Panc1 (cell line): Measurements from ENCODE around the gene GMEB2. TPM values are rescaled to one million over a fixed set of nuclear protein-coding genes. Genes with fewer than 3 reads are reported as not detected.

Experiments
- ATAC-seq: fragments of 200-7000 bp; cut with Tn5 transposase; 2 replicates; pipeline ENCODE4 v1.9.1; 2020; ENCODE audit warnings: mild to moderate bottlenecking, moderate library complexity
- BruUV-seq: library from RNA; stranded (reverse); fragments of 400-500 nt; replicated peaks from 2 replicates; lab custom pipeline; 2021; lab: Mats Ljungman, UMichigan
- CTCF ChIA-PET: fragments of 300-600 bp; sonication (Branson Sonifier 250); formaldehyde crosslinking; loops from one replicate; lab custom pipeline; 2022; ENCODE audit warnings: antibody characterized with exemption; lab: Charles Lee
- POLR2A ChIA-PET: fragments of 300-600 bp; sonication (Branson Sonifier 250); formaldehyde crosslinking; loops from one replicate; lab custom pipeline; 2022; ENCODE audit warnings: antibody characterized with exemption; lab: Charles Lee
- DNase-seq: peaks from one replicate; pipeline ENCODE4 v3.0.0-alpha.2; 2010; ENCODE audit warnings: low read depth, low spot score
- H3K27ac ChIP-seq: 2 replicates; pipeline ENCODE4 v1.5.1; 2011; ENCODE audit warnings: mild to moderate bottlenecking, low read length, inconsistent platforms
- H3K27me3 ChIP-seq: fragments of 200-500 bp; sonication (Bioruptor generic); 2 replicates; pipeline ENCODE4 v1.6.0; 2014; ENCODE audit warnings: low read length, inconsistent platforms; ENCODE audit not compliant: control insufficient read depth, insufficient read depth
- H3K36me3 ChIP-seq: fragments of 200-500 bp; sonication (Bioruptor generic); 2 replicates; pipeline ENCODE4 v1.5.1; 2014; ENCODE audit warnings: inconsistent platforms, mild to moderate bottlenecking, low read length, moderate library complexity; ENCODE audit not compliant: control insufficient read depth, insufficient read depth
- H3K4me1 ChIP-seq: 2 replicates; pipeline ENCODE4 v1.5.1; 2011; ENCODE audit warnings: inconsistent platforms, mild to moderate bottlenecking, low read length, moderate library complexity; ENCODE audit not compliant: control insufficient read depth, insufficient read depth
- H3K4me3 ChIP-seq, 2 experiments: 2 replicates each; pipeline ENCODE4 v1.5.1; 2011 to 2012; ENCODE audit warnings: low read depth in 2 of 2, low read length in 2 of 2, mild to moderate bottlenecking in 2 of 2, inconsistent platforms in 1 of 2, moderate library complexity in 1 of 2
- H3K9me3 ChIP-seq: fragments of 200-500 bp; sonication (Bioruptor generic); 2 replicates; pipeline ENCODE4 v1.5.1; 2014; ENCODE audit warnings: low read depth, mild to moderate bottlenecking, inconsistent platforms, low read length, moderate library complexity; ENCODE audit not compliant: control insufficient read depth, insufficient read depth
- POLR2AphosphoS5 ChIP-seq: IDR thresholded peaks from 2 replicates; pipeline ENCODE4 v1.6.1; 2012; ENCODE audit warnings: mild to moderate bottlenecking, low read depth, low read length, moderate library complexity
- SIN3A ChIP-seq: IDR thresholded peaks from 2 replicates; pipeline ENCODE4 v1.6.1; 2012; ENCODE audit warnings: low read depth, mild to moderate bottlenecking, low read length, moderate library complexity, borderline replicate concordance; ENCODE audit not compliant: insufficient read depth
- TCF7L2 ChIP-seq: IDR thresholded peaks from 2 replicates; pipeline ENCODE4 v1.6.1; 2011; ENCODE audit warnings: mild to moderate bottlenecking, low read depth, low read length, inconsistent platforms
- in situ Hi-C: cut with HindIII; loops from 2 replicates; pipeline ENCODE4 v1.10.0; 2016; ENCODE audit warnings: low sequenced_read_pairs, low pct_unique_long_range_greater_than_20kb
- intact Hi-C: fragments of 100-400 bp; cut with micrococcal nuclease; formaldehyde crosslinking; loops from one replicate; pipeline ENCODE4 v1.10.0; 2022; ENCODE audit not compliant: unreplicated experiment
- total RNA-seq: library from RNA; stranded (reverse); gene quantifications from one replicate; pipeline ENCODE4 v1.2.1, GENCODE V29; 2021; ENCODE audit not compliant: unreplicated experiment
- TF ChIP-seq, protein P1 (sequence below), 2 experiments: IDR thresholded peaks; 2 replicates each; pipeline ENCODE4 v1.6.1; 2011 to 2012; ENCODE audit warnings: low read depth in 2 of 2, control low read depth in 1 of 2, low read length in 1 of 2, mild to moderate bottlenecking in 1 of 2, moderate library complexity in 1 of 2; ENCODE audit not compliant: insufficient read depth in 1 of 2
- TF ChIP-seq, protein P2 (sequence below): fragments of 450-650 bp; IDR thresholded peaks from 2 replicates; pipeline ENCODE4 v1.5.1; 2017; ENCODE audit warnings: mild to moderate bottlenecking

GMEB2 gene
- total RNA-seq, 1 experiment from 2014 or later, result 13.1 TPM

DNA sequence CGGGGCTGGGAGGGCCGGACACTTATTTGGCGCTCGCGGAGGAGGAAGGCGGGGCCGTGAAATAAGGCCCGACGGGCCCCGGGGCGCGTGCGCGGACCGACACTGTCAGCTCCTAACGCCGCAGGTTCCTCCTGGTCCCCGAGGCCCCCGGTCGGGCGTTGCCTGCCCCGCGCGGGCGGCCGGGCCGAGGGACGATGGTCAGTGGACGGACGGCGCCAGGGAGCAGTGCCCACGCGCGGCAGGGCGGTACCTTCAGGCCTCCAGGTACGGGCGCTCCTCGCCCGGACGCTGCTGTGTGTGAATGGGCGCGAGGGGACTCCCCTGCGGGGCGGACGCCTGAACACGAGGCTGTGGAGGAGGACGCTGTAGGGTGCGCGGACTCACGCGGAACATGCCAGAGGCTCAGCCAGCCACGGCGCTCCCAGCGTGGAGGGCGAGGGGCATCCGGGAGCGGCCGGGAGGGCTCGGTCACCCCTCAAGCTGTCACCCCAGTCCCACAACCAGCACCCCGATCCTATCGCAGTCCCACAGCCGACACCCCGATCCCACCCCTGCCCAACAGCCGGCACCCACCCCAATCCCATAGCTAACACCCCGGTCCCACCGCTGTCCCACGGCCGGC is 339 bp upstream of the GMEB2 start:
- BruUV-seq, result no TSS peak
- TF ChIP-seq POLR2AphosphoS5, result peak; percentile 75
- TF ChIP-seq, protein P1, sequence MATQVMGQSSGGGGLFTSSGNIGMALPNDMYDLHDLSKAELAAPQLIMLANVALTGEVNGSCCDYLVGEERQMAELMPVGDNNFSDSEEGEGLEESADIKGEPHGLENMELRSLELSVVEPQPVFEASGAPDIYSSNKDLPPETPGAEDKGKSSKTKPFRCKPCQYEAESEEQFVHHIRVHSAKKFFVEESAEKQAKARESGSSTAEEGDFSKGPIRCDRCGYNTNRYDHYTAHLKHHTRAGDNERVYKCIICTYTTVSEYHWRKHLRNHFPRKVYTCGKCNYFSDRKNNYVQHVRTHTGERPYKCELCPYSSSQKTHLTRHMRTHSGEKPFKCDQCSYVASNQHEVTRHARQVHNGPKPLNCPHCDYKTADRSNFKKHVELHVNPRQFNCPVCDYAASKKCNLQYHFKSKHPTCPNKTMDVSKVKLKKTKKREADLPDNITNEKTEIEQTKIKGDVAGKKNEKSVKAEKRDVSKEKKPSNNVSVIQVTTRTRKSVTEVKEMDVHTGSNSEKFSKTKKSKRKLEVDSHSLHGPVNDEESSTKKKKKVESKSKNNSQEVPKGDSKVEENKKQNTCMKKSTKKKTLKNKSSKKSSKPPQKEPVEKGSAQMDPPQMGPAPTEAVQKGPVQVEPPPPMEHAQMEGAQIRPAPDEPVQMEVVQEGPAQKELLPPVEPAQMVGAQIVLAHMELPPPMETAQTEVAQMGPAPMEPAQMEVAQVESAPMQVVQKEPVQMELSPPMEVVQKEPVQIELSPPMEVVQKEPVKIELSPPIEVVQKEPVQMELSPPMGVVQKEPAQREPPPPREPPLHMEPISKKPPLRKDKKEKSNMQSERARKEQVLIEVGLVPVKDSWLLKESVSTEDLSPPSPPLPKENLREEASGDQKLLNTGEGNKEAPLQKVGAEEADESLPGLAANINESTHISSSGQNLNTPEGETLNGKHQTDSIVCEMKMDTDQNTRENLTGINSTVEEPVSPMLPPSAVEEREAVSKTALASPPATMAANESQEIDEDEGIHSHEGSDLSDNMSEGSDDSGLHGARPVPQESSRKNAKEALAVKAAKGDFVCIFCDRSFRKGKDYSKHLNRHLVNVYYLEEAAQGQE (IDR thresholded peaks at IDR 0.05; ENCODE audit: insufficient read depth in 1 of 2, low read depth in 2 of 2, low read length in 1 of 2), result no peak
- TF ChIP-seq SIN3A, result peak; percentile 53; the same call in 1 of the 2 replicates
- TF ChIP-seq, protein P2, sequence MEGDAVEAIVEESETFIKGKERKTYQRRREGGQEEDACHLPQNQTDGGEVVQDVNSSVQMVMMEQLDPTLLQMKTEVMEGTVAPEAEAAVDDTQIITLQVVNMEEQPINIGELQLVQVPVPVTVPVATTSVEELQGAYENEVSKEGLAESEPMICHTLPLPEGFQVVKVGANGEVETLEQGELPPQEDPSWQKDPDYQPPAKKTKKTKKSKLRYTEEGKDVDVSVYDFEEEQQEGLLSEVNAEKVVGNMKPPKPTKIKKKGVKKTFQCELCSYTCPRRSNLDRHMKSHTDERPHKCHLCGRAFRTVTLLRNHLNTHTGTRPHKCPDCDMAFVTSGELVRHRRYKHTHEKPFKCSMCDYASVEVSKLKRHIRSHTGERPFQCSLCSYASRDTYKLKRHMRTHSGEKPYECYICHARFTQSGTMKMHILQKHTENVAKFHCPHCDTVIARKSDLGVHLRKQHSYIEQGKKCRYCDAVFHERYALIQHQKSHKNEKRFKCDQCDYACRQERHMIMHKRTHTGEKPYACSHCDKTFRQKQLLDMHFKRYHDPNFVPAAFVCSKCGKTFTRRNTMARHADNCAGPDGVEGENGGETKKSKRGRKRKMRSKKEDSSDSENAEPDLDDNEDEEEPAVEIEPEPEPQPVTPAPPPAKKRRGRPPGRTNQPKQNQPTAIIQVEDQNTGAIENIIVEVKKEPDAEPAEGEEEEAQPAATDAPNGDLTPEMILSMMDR, result no peak
- no peak for TF ChIP-seq TCF7L2
- Histone ChIP-seq H3K4me3 (peak overlapping the region; percentile 79 to 83), H3K9me3 (no peaks in the 10 kb centered on the region), H3K27me3 (no peaks in the 10 kb centered on the region), H3K4me1 (0 out of 2 replicates have a peak, but pooled peaks cover 2% of the 10 kb centered on the region), H3K27ac (peak overlapping the region; percentile 65), H3K36me3 (no peaks in the 10 kb centered on the region)
- ChIA-PET CTCF (interaction anchor here (0.6 kb wide), 1 partner anchor 346 kb away, joined by 9 read pairs; no protein-coding TSS in a partner anchor), POLR2A (interaction anchor here (0.6 kb wide), 1 partner anchor 26 kb away, joined by 10 read pairs; no protein-coding TSS in a partner anchor)
- ATAC-seq (peak; percentile 89), DNase-seq (peak; percentile 43)
- in situ Hi-C loops (no loop called here), intact Hi-C loops (no loop called here)

DNA sequence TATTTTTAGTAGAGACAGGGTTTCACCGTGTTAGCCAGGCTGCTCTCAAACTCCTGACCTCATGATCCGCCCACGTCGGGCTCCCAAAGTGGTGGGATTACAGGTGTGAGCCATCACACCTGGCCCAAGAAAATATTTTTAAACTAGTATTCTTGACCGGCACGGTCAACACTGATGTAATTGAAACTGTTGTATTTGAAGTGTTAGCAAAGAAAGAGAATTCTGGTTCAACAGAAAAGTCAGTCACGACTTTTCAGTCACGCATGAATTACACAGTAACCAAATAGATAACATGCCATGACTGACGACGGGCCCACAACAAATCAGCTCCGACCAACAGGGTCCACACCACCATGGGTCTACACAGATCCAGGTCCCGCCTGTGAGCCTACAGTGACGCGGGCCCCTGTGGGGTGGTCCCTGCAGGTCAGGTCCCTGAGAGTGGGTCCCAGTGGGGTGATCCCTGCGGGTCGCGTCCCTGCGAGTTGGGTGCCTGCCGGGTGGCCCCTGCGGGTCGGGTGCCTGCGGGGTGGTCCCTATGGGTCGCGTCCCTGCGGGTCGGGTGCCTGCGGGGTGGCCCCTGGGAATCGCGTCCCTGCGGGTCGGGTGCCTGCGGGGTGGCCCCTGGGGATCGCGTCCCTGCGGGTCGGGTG is 1.0 kb downstream of the GMEB2 start:
- TF ChIP-seq TCF7L2, result no peak
- peak overlapping the region; percentile 90 for H3K27ac ChIP-seq
- ChIA-PET POLR2A (no interaction called here), CTCF (no interaction called here)
- no peaks in the 10 kb centered on the region for H3K27me3 ChIP-seq
- DNase-seq (no peak), ATAC-seq (no peak)
- H3K4me1 ChIP-seq, result peaks cover 3% of the 10 kb centered on the region; the same call in 1 of the 2 replicates
- intact Hi-C loops, result no loop called here
- no peaks in the 10 kb centered on the region for H3K36me3 ChIP-seq
- in situ Hi-C loops, result no loop called here
- H3K9me3 ChIP-seq, result no peaks in the 10 kb centered on the region
- peak overlapping the region; percentile 78 to 79 for H3K4me3 ChIP-seq
- no TSS peak for BruUV-seq

DNA sequence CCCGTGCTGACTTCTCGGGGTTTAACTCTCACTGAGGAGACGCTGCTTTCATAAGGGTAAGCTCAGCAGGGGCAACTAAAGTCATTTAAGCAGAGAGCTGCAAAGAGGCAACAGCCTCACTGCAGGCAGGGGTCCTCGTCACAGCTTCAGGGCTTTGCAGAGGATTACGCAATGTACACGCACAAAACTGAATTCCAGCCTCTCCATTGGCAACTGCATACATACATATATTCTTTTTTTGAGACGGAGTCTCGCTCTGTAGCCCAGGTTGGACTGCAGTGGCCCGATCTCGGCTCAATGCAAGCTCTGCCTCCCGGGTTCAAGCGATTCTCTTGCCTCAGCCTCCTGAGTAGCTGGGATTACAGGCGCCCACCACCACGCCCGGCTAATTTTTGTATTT is 2.4 kb downstream of the GMEB2 start:
- ATAC-seq (no peak), DNase-seq (no peak)
- no peaks in the 10 kb centered on the region for H3K9me3 ChIP-seq
- BruUV-seq, result no TSS peak
- TF ChIP-seq, protein P1 (IDR thresholded peaks at IDR 0.05; ENCODE audit: insufficient read depth in 1 of 2, low read depth in 2 of 2, low read length in 1 of 2), result no peak
- TF ChIP-seq, protein P2, result no peak
- TF ChIP-seq SIN3A (no peak), TCF7L2 (no peak), POLR2AphosphoS5 (no peak)
- no peaks in the 10 kb centered on the region for H3K27me3 ChIP-seq
- in situ Hi-C loops (no loop called here), intact Hi-C loops (no loop called here)
- no peaks in the 10 kb centered on the region for H3K36me3 ChIP-seq
- no peak overlapping the region for H3K27ac ChIP-seq
- no peak overlapping the region for H3K4me3 ChIP-seq
- CTCF ChIA-PET, result interaction anchor here (0.6 kb wide), 1 partner anchor 86 kb away, joined by 10 read pairs; no protein-coding TSS in a partner anchor
- peaks cover 5% of the 10 kb centered on the region; the same call in 1 of the 2 replicates for H3K4me1 ChIP-seq
- POLR2A ChIA-PET, result no interaction called here
